LNCAP (cell line): ENCODE results near the gene ERGIC2.

ENCODE experiments used
- TF ChIP-seq, protein P1 (sequence below): fragments of 450-650 bp; IDR thresholded peaks from 2 replicates; pipeline ENCODE4 v1.5.1; 2017; ENCODE audit warnings: mild to moderate bottlenecking

The ERGIC2 gene

GRCh38 chr12:29350080-29350479, 30.9 kb downstream of the ERGIC2 start:
- TF ChIP-seq, protein P1, sequence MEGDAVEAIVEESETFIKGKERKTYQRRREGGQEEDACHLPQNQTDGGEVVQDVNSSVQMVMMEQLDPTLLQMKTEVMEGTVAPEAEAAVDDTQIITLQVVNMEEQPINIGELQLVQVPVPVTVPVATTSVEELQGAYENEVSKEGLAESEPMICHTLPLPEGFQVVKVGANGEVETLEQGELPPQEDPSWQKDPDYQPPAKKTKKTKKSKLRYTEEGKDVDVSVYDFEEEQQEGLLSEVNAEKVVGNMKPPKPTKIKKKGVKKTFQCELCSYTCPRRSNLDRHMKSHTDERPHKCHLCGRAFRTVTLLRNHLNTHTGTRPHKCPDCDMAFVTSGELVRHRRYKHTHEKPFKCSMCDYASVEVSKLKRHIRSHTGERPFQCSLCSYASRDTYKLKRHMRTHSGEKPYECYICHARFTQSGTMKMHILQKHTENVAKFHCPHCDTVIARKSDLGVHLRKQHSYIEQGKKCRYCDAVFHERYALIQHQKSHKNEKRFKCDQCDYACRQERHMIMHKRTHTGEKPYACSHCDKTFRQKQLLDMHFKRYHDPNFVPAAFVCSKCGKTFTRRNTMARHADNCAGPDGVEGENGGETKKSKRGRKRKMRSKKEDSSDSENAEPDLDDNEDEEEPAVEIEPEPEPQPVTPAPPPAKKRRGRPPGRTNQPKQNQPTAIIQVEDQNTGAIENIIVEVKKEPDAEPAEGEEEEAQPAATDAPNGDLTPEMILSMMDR = no peak

DNA sequence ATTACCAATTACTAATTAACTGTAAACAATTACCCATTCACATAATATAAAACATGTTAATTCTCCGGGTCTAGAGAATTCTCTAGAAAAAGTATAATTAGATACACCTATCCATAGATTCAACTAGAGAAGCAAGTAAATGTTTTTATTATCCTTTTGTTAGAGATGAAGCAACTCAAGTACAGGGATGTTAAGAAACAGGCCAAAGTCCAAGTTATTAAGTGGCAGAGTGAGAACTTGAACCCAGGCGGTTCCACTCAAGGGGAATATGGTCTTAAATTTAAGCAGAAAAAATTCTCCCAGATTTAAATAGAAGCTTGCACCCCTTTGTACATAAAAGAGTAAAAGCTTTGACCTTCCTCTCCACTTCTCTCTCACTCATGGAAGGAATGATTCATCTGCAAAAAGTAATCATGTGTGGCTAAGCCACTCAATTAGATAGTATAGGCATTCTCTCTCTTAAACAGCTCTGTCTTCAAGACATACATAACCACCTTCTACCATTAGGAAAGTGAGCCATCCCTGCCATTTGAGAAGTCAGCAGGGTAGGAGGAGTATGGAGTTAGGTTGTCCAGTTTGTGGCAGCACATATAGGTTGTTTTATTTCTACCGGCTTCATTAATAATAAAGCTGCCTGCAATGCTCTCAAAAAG, 34.1 kb downstream of the ERGIC2 start:
- TF ChIP-seq, protein P1 = no peak

DNA sequence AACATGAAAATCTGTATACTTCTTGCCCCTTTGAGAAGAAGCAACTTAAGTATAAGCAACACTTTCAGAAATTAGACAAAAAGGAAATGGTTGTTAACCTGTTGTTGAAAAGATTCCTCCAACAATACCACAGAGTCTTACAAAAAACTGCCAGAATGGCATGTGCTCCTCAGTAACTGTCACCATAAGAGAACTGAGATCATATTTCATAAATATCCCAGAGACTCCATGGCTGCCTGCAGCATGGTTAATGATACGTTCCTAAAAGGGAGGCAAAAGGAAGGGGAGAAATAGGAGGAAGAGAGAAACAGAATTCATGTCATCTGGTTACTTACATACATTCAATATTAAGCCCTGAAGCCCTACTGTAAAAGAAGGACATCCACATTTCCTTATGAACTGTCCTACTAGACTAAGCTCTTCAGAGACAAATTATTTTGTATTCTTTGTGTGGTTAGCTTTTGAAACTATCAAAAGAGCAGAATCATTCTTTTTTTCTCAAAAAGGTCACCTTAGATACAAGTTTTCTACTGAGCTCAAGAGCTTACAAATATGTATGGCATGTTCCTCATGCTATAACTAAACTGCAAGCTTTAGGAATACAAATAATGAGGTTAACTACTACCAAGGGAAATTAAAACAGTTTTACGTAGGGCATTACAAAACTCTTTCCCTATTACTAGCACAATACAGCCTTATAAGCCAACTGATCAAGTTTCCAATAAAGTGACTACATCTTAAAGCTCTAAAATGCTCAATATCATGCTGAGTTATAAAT, 37.8 kb downstream of the ERGIC2 start:
- TF ChIP-seq, protein P1 = no peak

DNA sequence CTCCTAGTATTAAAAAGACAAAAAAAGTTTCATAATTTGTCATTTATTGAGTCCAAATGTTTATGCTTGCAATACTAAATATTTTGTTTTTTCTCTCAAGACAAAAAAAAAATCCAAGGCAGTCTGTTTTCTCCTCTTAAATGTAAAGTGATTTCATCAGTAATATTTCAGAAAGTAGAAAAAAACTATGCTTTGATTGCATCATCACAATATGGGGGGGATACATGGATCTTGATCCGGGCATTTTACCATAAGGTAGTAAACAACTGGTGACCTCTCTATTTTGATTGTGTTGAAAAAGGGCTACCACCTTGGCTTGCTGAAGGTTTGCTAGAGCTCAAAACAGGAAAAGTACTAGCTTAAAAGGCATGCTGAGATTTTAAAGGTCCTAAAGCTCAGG, 43.6 kb downstream of the ERGIC2 start:
- TF ChIP-seq, protein P1 = no peak

DNA sequence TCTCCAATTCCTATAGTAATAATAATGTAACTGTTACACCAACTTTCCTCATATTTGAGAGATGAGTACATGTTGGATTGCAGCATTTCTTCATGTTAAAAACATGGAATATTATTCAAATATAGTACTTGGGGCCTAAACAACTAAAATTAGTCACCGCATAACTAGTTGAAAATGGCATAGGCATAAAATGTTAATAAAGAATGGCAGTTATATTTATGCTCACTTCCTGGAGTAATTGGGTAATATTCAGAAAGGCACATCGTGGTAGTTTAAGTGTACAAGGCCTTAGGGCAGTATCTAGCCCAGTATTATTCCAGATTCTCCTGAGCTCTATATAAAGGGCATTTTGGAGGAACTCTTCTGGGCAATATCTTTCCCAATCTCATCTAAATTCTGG, 46.0 kb downstream of the ERGIC2 start:
- TF ChIP-seq, protein P1 = no peak

GRCh38 chr12:29333178-29333577, 47.8 kb downstream of the ERGIC2 start:
- TF ChIP-seq, protein P1 = no peak

DNA sequence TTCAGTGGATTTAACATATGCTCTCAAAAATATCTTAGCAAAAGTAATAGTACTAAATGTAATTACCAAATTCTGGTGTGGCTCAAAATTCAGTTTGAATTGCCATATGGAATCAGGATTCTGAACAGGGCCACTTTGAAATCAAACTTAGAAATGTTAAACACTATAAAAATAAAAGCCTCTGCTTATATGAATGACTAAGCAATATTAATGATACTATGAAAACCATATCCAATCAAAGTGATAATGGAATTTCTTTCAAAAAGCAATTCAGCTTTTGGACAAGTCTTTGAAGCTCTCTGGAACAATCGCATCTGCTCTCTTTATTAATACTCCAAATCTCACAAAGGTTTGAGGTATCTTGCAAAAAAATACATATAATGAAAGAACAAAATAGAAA, 51.6 kb downstream of the ERGIC2 start:
- TF ChIP-seq, protein P1 = no peak
